CD4-positive, alpha-beta T cell (primary cell): ENCODE data around the gene KLF15. TPM values are rescaled to one million over a fixed set of nuclear protein-coding genes. Genes with fewer than 3 reads are reported as not detected.

Experiments
- ATAC-seq: fragments of 200-7000 bp; cut with Tn5 transposase; one replicate; pipeline ENCODE4 v1.10.0; 2022; ENCODE audit warnings: mild to moderate bottlenecking; ENCODE audit not compliant: poor library complexity
- CTCF ChIA-PET: fragments of 350-600 bp; sonication (Branson Sonifier 250); formaldehyde crosslinking; loops from one replicate; lab custom pipeline; 2021; ENCODE audit warnings: antibody characterized with exemption, inconsistent platforms; lab: Charles Lee
- POLR2A ChIA-PET: fragments of 350-600 bp; sonication (Branson Sonifier 250); formaldehyde crosslinking; loops from one replicate; lab custom pipeline; 2021; ENCODE audit warnings: antibody characterized with exemption, inconsistent platforms; lab: Charles Lee
- DNase-seq, 14 experiments: peaks; one replicate each; pipeline ENCODE4 v3.0.0-alpha.2; 2013 to 2020; ENCODE audit warnings: mixed read lengths in 2 of 14
- H3K27ac ChIP-seq, 2 donors: one replicate each; pipeline versions ENCODE4 v1.5.1 to v1.7.0; 2013; ENCODE audit warnings: low read length in 2 of 2, low read depth in 1 of 2, mild to moderate bottlenecking in 1 of 2
- H3K27me3 ChIP-seq, 2 experiments: 1 replicate in 1 of 2; 2 replicates in 1 of 2; pipeline versions ENCODE4 v1.6.1 to v1.7.0; 2013; ENCODE audit warnings: low read length in 2 of 2, control low read depth in 1 of 2, mild to moderate bottlenecking in 1 of 2, moderate library complexity in 1 of 2; ENCODE audit not compliant: insufficient read depth in 2 of 2, control insufficient read depth in 1 of 2
- H3K36me3 ChIP-seq: one replicate; pipeline ENCODE4 v1.6.1; 2013; ENCODE audit warnings: low read length, control low read depth; ENCODE audit not compliant: insufficient read depth
- H3K4me1 ChIP-seq: one replicate; pipeline ENCODE4 v1.6.1; 2013; ENCODE audit warnings: low read length, control low read depth; ENCODE audit not compliant: insufficient read depth
- H3K4me3 ChIP-seq: one replicate; pipeline ENCODE4 v1.5.1; 2013; ENCODE audit warnings: mild to moderate bottlenecking, low read length, moderate library complexity
- H3K9me3 ChIP-seq, 2 experiments: 1 replicate in 1 of 2; 2 replicates in 1 of 2; pipeline versions ENCODE4 v1.6.1 to v1.7.0; 2013; ENCODE audit warnings: low read length in 2 of 2, mild to moderate bottlenecking in 2 of 2, control low read depth in 1 of 2, moderate library complexity in 1 of 2; ENCODE audit not compliant: control insufficient read depth in 1 of 2, insufficient read depth in 1 of 2
- H3K27ac Mint-ChIP-seq: one replicate; pipeline ENCODE4 v1.8.0; 2020; ENCODE audit warnings: mixed read lengths
- H3K27me3 Mint-ChIP-seq: one replicate; pipeline ENCODE4 v1.8.0; 2021; ENCODE audit warnings: mixed read lengths
- H3K36me3 Mint-ChIP-seq: one replicate; pipeline ENCODE4 v1.8.0; 2021; ENCODE audit warnings: low read depth, mixed read lengths
- H3K4me1 Mint-ChIP-seq: one replicate; pipeline ENCODE4 v1.8.0; 2021; ENCODE audit warnings: low read depth, mixed read lengths
- H3K4me3 Mint-ChIP-seq: one replicate; pipeline ENCODE4 v1.8.0; 2020; ENCODE audit warnings: mild to moderate bottlenecking, mixed read lengths
- H3K9me3 Mint-ChIP-seq: one replicate; pipeline ENCODE4 v1.8.0; 2020; ENCODE audit warnings: mixed read lengths
- CTCF ChIP-seq: fragments of 200-600 bp; IDR thresholded peaks from one replicate; pipeline ENCODE4 v1.8.0; 2022; ENCODE audit warnings: antibody characterized with exemption, mild to moderate bottlenecking
- intact Hi-C, 2 experiments: fragments of 100-400 bp; cut with DNase I in 1 of 2; cut with micrococcal nuclease in 1 of 2; formaldehyde crosslinking; loops; one replicate each; pipeline versions ENCODE4 v1.15.1 to v1.9.0; 2023 to 2025; cut with DNase I, micrococcal nuclease
- total RNA-seq, 174 experiments: library from RNA in 2 of 174; stranded (reverse) in 2 of 174; gene quantifications; one replicate each; pipeline ENCODE4 v1.2.3 and lab custom pipeline; 2021 to 2026

Gene KLF15
- total RNA-seq, 2 experiments from 2014 or later: 0.30 TPM; not detected in 1

GRCh38 chr3:126304291-126304690 lies 52.9 kb downstream of the KLF15 start:
- ChIA-PET CTCF (no interaction called here), POLR2A (no interaction called here)
- H3K27me3 Mint-ChIP-seq: peaks cover 8% of the 10 kb centered on the region

GRCh38 chr3:126303272-126303671 lies 53.9 kb downstream of the KLF15 start:
- Histone ChIP-seq H3K4me1 (no peaks in the 10 kb centered on the region), H3K36me3 (no peaks in the 10 kb centered on the region), H3K27ac (no peak overlapping the region), H3K9me3 (peaks cover 12 to 21% of the 10 kb centered on the region in 2 experiments), H3K4me3 (no peak overlapping the region), H3K27me3 (no peaks in the 10 kb centered on the region)
- Mint-ChIP-seq H3K27me3 (peaks cover 8% of the 10 kb centered on the region), H3K9me3 (peaks cover 17% of the 10 kb centered on the region), H3K4me1 (no peaks in the 10 kb centered on the region), H3K4me3 (no peak overlapping the region), H3K27ac (no peak overlapping the region), H3K36me3 (no peaks in the 10 kb centered on the region)
- TF ChIP-seq CTCF: no peak
- DNase-seq (no peak), ATAC-seq (no peak)
- ChIA-PET POLR2A (no interaction called here), CTCF (no interaction called here)
- intact Hi-C loops: no loop called here

More at GRCh38 chr3:126304291-126304690, 52.9 kb downstream of the KLF15 start:
- no peak for TF ChIP-seq CTCF
- Mint-ChIP-seq H3K27ac (no peak overlapping the region), H3K9me3 (peaks cover 17% of the 10 kb centered on the region), H3K4me3 (no peak overlapping the region), H3K36me3 (no peaks in the 10 kb centered on the region), H3K4me1 (no peaks in the 10 kb centered on the region)
- H3K36me3 ChIP-seq: no peaks in the 10 kb centered on the region
- ATAC-seq (no peak), DNase-seq (no peak)
- no peak overlapping the region for H3K4me3 ChIP-seq
- peaks cover 12 to 26% of the 10 kb centered on the region in 2 experiments for H3K9me3 ChIP-seq
- intact Hi-C loops: no loop called here
- no peak overlapping the region for H3K27ac ChIP-seq
- no peaks in the 10 kb centered on the region for H3K4me1 ChIP-seq
- no peaks in the 10 kb centered on the region for H3K27me3 ChIP-seq

GRCh38 chr3:126300761-126301481 lies 56.3 kb downstream of the KLF15 start:
- H3K36me3 Mint-ChIP-seq: no peaks in the 10 kb centered on the region
- peaks cover 17% of the 10 kb centered on the region for H3K9me3 Mint-ChIP-seq
- H3K9me3 ChIP-seq: peaks cover 12% of the 10 kb centered on the region in 2 experiments
- ChIA-PET POLR2A (no interaction called here), CTCF (no interaction called here)
- no peak overlapping the region for H3K4me3 Mint-ChIP-seq
- no peak for DNase-seq
- TF ChIP-seq CTCF: no peak
- H3K36me3 ChIP-seq: no peaks in the 10 kb centered on the region
- no peak overlapping the region for H3K4me3 ChIP-seq
- no peaks in the 10 kb centered on the region for H3K4me1 ChIP-seq
- H3K27ac Mint-ChIP-seq: no peak overlapping the region
- intact Hi-C loops: no loop called here
- no peak overlapping the region for H3K27ac ChIP-seq
- H3K4me1 Mint-ChIP-seq: no peaks in the 10 kb centered on the region
- no peak for ATAC-seq
- H3K27me3 Mint-ChIP-seq: peaks cover 8% of the 10 kb centered on the region
- no peaks in the 10 kb centered on the region for H3K27me3 ChIP-seq
